Endothelial cell of umbilical vein (primary cell): ENCODE data around the gene PTGER3. TPM values are rescaled to one million over a fixed set of nuclear protein-coding genes. Genes with fewer than 3 reads are reported as not detected.

Experiments used
- BruUV-seq: library from RNA; stranded (reverse); fragments of 400-500 nt; replicated peaks from 2 replicates; lab custom pipeline; 2021; lab: Mats Ljungman, UMichigan
- CTCF ChIA-PET: fragments of 300-600, 350-600 bp; sonication (Branson Sonifier 250); formaldehyde crosslinking; loops from one replicate; lab custom pipeline; 2021; ENCODE audit warnings: antibody characterized with exemption, inconsistent platforms; lab: Charles Lee
- POLR2A ChIA-PET: fragments of 300-600, 350-600 bp; sonication (Branson Sonifier 250); formaldehyde crosslinking; loops from one replicate; lab custom pipeline; 2021; ENCODE audit warnings: antibody characterized with exemption, inconsistent platforms; lab: Charles Lee
- DNase-seq: peaks from one replicate; pipeline ENCODE4 v3.0.0-alpha.2; 2011; ENCODE audit warnings: low read depth, low spot score
- FAIRE-seq: peaks from 2 replicates; lab custom pipeline; 2011; peaks lifted over from hg19 to GRCh38; lab: Jason Lieb, UNC
- H2AFZ ChIP-seq: 2 replicates; pipeline ENCODE4 v1.6.0; 2012; ENCODE audit warnings: low read depth, low read length, control low read depth, inconsistent platforms
- H3K27ac ChIP-seq: 2 replicates; pipeline ENCODE4 v1.5.1; 2011; ENCODE audit warnings: low read depth, mild to moderate bottlenecking, control low read depth, low read length, moderate library complexity; ENCODE audit not compliant: insufficient read depth
- H3K27me3 ChIP-seq, 2 experiments: 2 replicates each; pipeline versions ENCODE4 v1.6.0 to v1.6.1; 2011; ENCODE audit warnings: low read length in 2 of 2, mixed read lengths in 1 of 2; ENCODE audit not compliant: control insufficient read depth in 2 of 2, insufficient read depth in 2 of 2
- H3K36me3 ChIP-seq, 2 experiments: 2 replicates in 1 of 2; 3 replicates in 1 of 2; pipeline ENCODE4 v1.5.1; 2011; ENCODE audit warnings: low read length in 2 of 2, mild to moderate bottlenecking in 1 of 2, moderate library complexity in 1 of 2; ENCODE audit not compliant: control insufficient read depth in 2 of 2, insufficient read depth in 2 of 2; ENCODE audit errors: extremely low read depth in 1 of 2
- H3K4me1 ChIP-seq: 3 replicates; pipeline ENCODE4 v1.5.1; 2011; ENCODE audit warnings: mild to moderate bottlenecking, low read length; ENCODE audit not compliant: control insufficient read depth, insufficient read depth; ENCODE audit errors: extremely low read depth
- H3K4me2 ChIP-seq: 2 replicates; pipeline ENCODE4 v1.6.1; 2011; ENCODE audit warnings: low read length, control low read depth, mixed read lengths; ENCODE audit not compliant: insufficient read depth
- H3K4me3 ChIP-seq, 3 experiments: fragments of 200-600 bp in 1 of 3; sonication (generic), shearing (Covaris generic) in 1 of 3; replicated peaks in 1 of 3; 2 replicates each; pipeline ENCODE4 v1.5.1; 2011 to 2016; ENCODE audit warnings: control low read depth in 3 of 3, low read length in 3 of 3, mild to moderate bottlenecking in 2 of 3, inconsistent platforms in 1 of 3, low read depth in 1 of 3, moderate library complexity in 1 of 3; ENCODE audit not compliant: insufficient read depth in 1 of 3
- H3K79me2 ChIP-seq: 2 replicates; pipeline ENCODE4 v1.6.0; 2012; ENCODE audit warnings: low read length, inconsistent platforms; ENCODE audit not compliant: control insufficient read depth, insufficient read depth
- H3K9ac ChIP-seq: replicated peaks from 2 replicates; pipeline ENCODE3; 2011; ENCODE audit warnings: low read length, control low read depth; ENCODE audit not compliant: insufficient read depth; ENCODE audit errors: extremely low read depth
- H3K9me1 ChIP-seq: replicated peaks from 3 replicates; pipeline ENCODE4 v1.6.0; 2011; ENCODE audit warnings: mild to moderate bottlenecking, low read length; ENCODE audit not compliant: control insufficient read depth, insufficient read depth; ENCODE audit errors: extremely low read depth
- H3K9me3 ChIP-seq: replicated peaks from 2 replicates; pipeline ENCODE4 v1.5.1; 2012; ENCODE audit warnings: low read length, inconsistent platforms; ENCODE audit not compliant: control insufficient read depth, insufficient read depth
- H4K20me1 ChIP-seq: replicated peaks from 2 replicates; pipeline ENCODE3; 2011; ENCODE audit warnings: mild to moderate bottlenecking, low read length; ENCODE audit not compliant: control insufficient read depth, insufficient read depth; ENCODE audit errors: extremely low read depth
- CTCF ChIP-seq, 2 donors: IDR thresholded peaks; 1 replicate in 1 of 2; 2 replicates in 1 of 2; pipeline ENCODE4 v1.5.1; 2011; ENCODE audit warnings: low read length in 2 of 2, mild to moderate bottlenecking in 2 of 2, moderate library complexity in 2 of 2, control low read depth in 1 of 2, inconsistent platforms in 1 of 2, low read depth in 1 of 2; ENCODE audit not compliant: insufficient read depth in 1 of 2; ENCODE audit errors: extremely low read depth in 1 of 2
- EZH2 ChIP-seq: IDR thresholded peaks from 2 replicates; pipeline ENCODE4 v1.6.1; 2012; ENCODE audit warnings: borderline replicate concordance, low read depth, mild to moderate bottlenecking, moderate library complexity, low read length, inconsistent platforms; ENCODE audit not compliant: severe bottlenecking
- FOS ChIP-seq: IDR thresholded peaks from 2 replicates; pipeline ENCODE4 v1.6.1; 2011; ENCODE audit warnings: mild to moderate bottlenecking, low read length, moderate library complexity, borderline replicate concordance; ENCODE audit not compliant: insufficient read depth
- GATA2 ChIP-seq: IDR thresholded peaks from 2 replicates; pipeline ENCODE4 v1.7.0; 2011; ENCODE audit warnings: low read depth, mild to moderate bottlenecking, moderate library complexity, mixed read lengths, low read length; ENCODE audit not compliant: insufficient read length, insufficient read depth
- JUN ChIP-seq: IDR thresholded peaks from 2 replicates; pipeline ENCODE4 v1.6.1; 2011; ENCODE audit warnings: borderline replicate concordance, low read depth; ENCODE audit not compliant: insufficient read length, insufficient read depth
- MAX ChIP-seq: IDR thresholded peaks from 2 replicates; pipeline ENCODE4 v1.6.1; 2011; ENCODE audit not compliant: insufficient read depth, insufficient read length
- MYC ChIP-seq: IDR thresholded peaks from one replicate; pipeline ENCODE4 v1.6.1; 2011; ENCODE audit warnings: mild to moderate bottlenecking, low read depth, low read length
- POLR2A ChIP-seq: IDR thresholded peaks from 2 replicates; pipeline ENCODE4 v1.6.1; 2012; ENCODE audit warnings: low read depth, mild to moderate bottlenecking, control low read depth, low read length
- POLR2AphosphoS5 ChIP-seq: IDR thresholded peaks from 2 replicates; pipeline ENCODE4 v1.6.1; 2012; ENCODE audit warnings: low read depth, mild to moderate bottlenecking, control low read depth, low read length, moderate library complexity; ENCODE audit not compliant: insufficient read depth
- dilution Hi-C: fragments of 300-500 bp; cut with MboI; formaldehyde crosslinking; loops from one replicate; pipeline ENCODE4 v1.15.0; 2019; ENCODE audit warnings: low sequenced_read_pairs; ENCODE audit not compliant: extremely low pct_ligation_motif_present
- intact Hi-C: fragments of 100-400 bp; cut with micrococcal nuclease; formaldehyde crosslinking; loops from one replicate; pipeline ENCODE4 v1.10.0; 2022
- polyA plus RNA-seq, 4 experiments: library from polyadenylated mRNA; depleted of rRNA in 3 of 4; stranded (reverse) in 3 of 4; unstranded in 1 of 4; fragments of >200 nt; gene quantifications; 2 replicates each; pipeline versions ENCODE4 v1.2.1 to v1.2.3, GENCODE V29; 2011 to 2012; ENCODE audit warnings: missing spikeins in 1 of 4
- total RNA-seq: library from RNA; stranded (reverse); gene quantifications from 2 replicates; pipeline ENCODE4 v1.2.3, GENCODE V29; 2021

PTGER3 gene
- total and polyA plus RNA-seq, 2 donors (not counting 3 experiments of a cell fraction or from before 2014, with no cell fraction given), result 0.01 TPM; not detected in 1

GRCh38 chr1:71080739-71081696 lies 33.4 kb upstream of the PTGER3 start, which contains the start of gene ZRANB2:
TSS of gene ZRANB2 (minus strand) at chr1:71081035. CDS start at chr1:71080995, 40 bp downstream.
- Histone ChIP-seq H3K9me3 (no peaks in the 10 kb centered on the region), H3K27me3 (no peaks in the 10 kb centered on the region), H3K27ac (peak within 1 kb of the TSS; percentile 96), H3K4me1 (peaks cover 18% of the 10 kb centered on the region), H3K9me1 (no peaks in the 10 kb centered on the region), H3K36me3 (peaks cover 4 to 6% of the 10 kb centered on the region in 2 experiments), H4K20me1 (peaks cover 4% of the 10 kb centered on the region), H3K4me3 (peak within 1 kb of the TSS; percentile 59 to 100 (median 95)), H3K4me2 (peak within 1 kb of the TSS; percentile 100), H2AFZ (peak within 1 kb of the TSS; percentile 67), H3K9ac (peak within 1 kb of the TSS; percentile 94), H3K79me2 (peaks cover 45% of the 10 kb centered on the region)
- peak; percentile 96 for FAIRE-seq
- TF ChIP-seq MYC, result no peak
- TF ChIP-seq GATA2, result no peak
- TF ChIP-seq POLR2AphosphoS5, result peak; percentile 78
- peak; percentile 30 for TF ChIP-seq FOS
- TF ChIP-seq EZH2, result no peak
- peak; percentile 88 for TF ChIP-seq POLR2A
- peak; percentile 73 to 78 for TF ChIP-seq CTCF (IDR thresholded peaks at IDR 0.05; ENCODE audit: extremely low read depth in 1 of 2, insufficient read depth in 1 of 2, low read depth in 1 of 2, low read length in 2 of 2)
- TF ChIP-seq JUN, result no peak
- TF ChIP-seq MAX, result no peak
- dilution Hi-C loops (no loop called here), intact Hi-C loops (loop anchor here (1.0 kb wide), 3 partner anchors 670 to 1203 kb away; partner anchors contain the start of genes CTH and LRRC40)
- ChIA-PET CTCF (interaction anchor here (0.6 to 1.2 kb wide), 3 partner anchors 10 to 20 kb away, joined by 3 to 4 read pairs (median 4); no protein-coding TSS in a partner anchor), POLR2A (interaction anchor here (0.6 kb wide), 2 partner anchors 270 to 873 kb away, joined by 3 read pairs; no protein-coding TSS in a partner anchor)
- peak; percentile 94 for DNase-seq
- no TSS peak for BruUV-seq
